CD4-positive, alpha-beta T cell (primary cell): ENCODE results near the gene OFD1. TPM values are rescaled to one million over a fixed set of nuclear protein-coding genes. Genes with fewer than 3 reads are reported as not detected.
A peak's percentile ranks its signal among the peaks of the same experiment; 100 is the strongest.

Source experiments
- ATAC-seq: fragments of 200-7000 bp; cut with Tn5 transposase; one replicate; pipeline ENCODE4 v1.10.0; 2022; ENCODE audit warnings: mild to moderate bottlenecking; ENCODE audit not compliant: poor library complexity
- CTCF ChIA-PET: fragments of 350-600 bp; sonication (Branson Sonifier 250); formaldehyde crosslinking; loops from one replicate; lab custom pipeline; 2021; ENCODE audit warnings: antibody characterized with exemption, inconsistent platforms; lab: Charles Lee
- POLR2A ChIA-PET: fragments of 350-600 bp; sonication (Branson Sonifier 250); formaldehyde crosslinking; loops from one replicate; lab custom pipeline; 2021; ENCODE audit warnings: antibody characterized with exemption, inconsistent platforms; lab: Charles Lee
- DNase-seq, 14 experiments: peaks; one replicate each; pipeline ENCODE4 v3.0.0-alpha.2; 2013 to 2020; ENCODE audit warnings: mixed read lengths in 2 of 14
- H3K27ac ChIP-seq, 2 donors: one replicate each; pipeline versions ENCODE4 v1.5.1 to v1.7.0; 2013; ENCODE audit warnings: low read length in 2 of 2, low read depth in 1 of 2, mild to moderate bottlenecking in 1 of 2
- H3K27me3 ChIP-seq, 2 experiments: 1 replicate in 1 of 2; 2 replicates in 1 of 2; pipeline versions ENCODE4 v1.6.1 to v1.7.0; 2013; ENCODE audit warnings: low read length in 2 of 2, control low read depth in 1 of 2, mild to moderate bottlenecking in 1 of 2, moderate library complexity in 1 of 2; ENCODE audit not compliant: insufficient read depth in 2 of 2, control insufficient read depth in 1 of 2
- H3K36me3 ChIP-seq: one replicate; pipeline ENCODE4 v1.6.1; 2013; ENCODE audit warnings: low read length, control low read depth; ENCODE audit not compliant: insufficient read depth
- H3K4me1 ChIP-seq: one replicate; pipeline ENCODE4 v1.6.1; 2013; ENCODE audit warnings: low read length, control low read depth; ENCODE audit not compliant: insufficient read depth
- H3K4me3 ChIP-seq: one replicate; pipeline ENCODE4 v1.5.1; 2013; ENCODE audit warnings: mild to moderate bottlenecking, low read length, moderate library complexity
- H3K9me3 ChIP-seq, 2 experiments: 1 replicate in 1 of 2; 2 replicates in 1 of 2; pipeline versions ENCODE4 v1.6.1 to v1.7.0; 2013; ENCODE audit warnings: low read length in 2 of 2, mild to moderate bottlenecking in 2 of 2, control low read depth in 1 of 2, moderate library complexity in 1 of 2; ENCODE audit not compliant: control insufficient read depth in 1 of 2, insufficient read depth in 1 of 2
- H3K27ac Mint-ChIP-seq: one replicate; pipeline ENCODE4 v1.8.0; 2020; ENCODE audit warnings: mixed read lengths
- H3K27me3 Mint-ChIP-seq: one replicate; pipeline ENCODE4 v1.8.0; 2021; ENCODE audit warnings: mixed read lengths
- H3K36me3 Mint-ChIP-seq: one replicate; pipeline ENCODE4 v1.8.0; 2021; ENCODE audit warnings: low read depth, mixed read lengths
- H3K4me1 Mint-ChIP-seq: one replicate; pipeline ENCODE4 v1.8.0; 2021; ENCODE audit warnings: low read depth, mixed read lengths
- H3K4me3 Mint-ChIP-seq: one replicate; pipeline ENCODE4 v1.8.0; 2020; ENCODE audit warnings: mild to moderate bottlenecking, mixed read lengths
- H3K9me3 Mint-ChIP-seq: one replicate; pipeline ENCODE4 v1.8.0; 2020; ENCODE audit warnings: mixed read lengths
- intact Hi-C, 2 experiments: fragments of 100-400 bp; cut with DNase I in 1 of 2; cut with micrococcal nuclease in 1 of 2; formaldehyde crosslinking; loops; one replicate each; pipeline versions ENCODE4 v1.15.1 to v1.9.0; 2023 to 2025; cut with DNase I, micrococcal nuclease
- total RNA-seq, 174 experiments: library from RNA in 2 of 174; stranded (reverse) in 2 of 174; gene quantifications; one replicate each; pipeline ENCODE4 v1.2.3 and lab custom pipeline; 2021 to 2026
- TF ChIP-seq, protein P1 (sequence below): fragments of 200-600 bp; IDR thresholded peaks from one replicate; pipeline ENCODE4 v1.8.0; 2022; ENCODE audit warnings: antibody characterized with exemption, mild to moderate bottlenecking

Gene OFD1
- total RNA-seq, 2 experiments from 2014 or later = 59.1 to 60.0 TPM

DNA sequence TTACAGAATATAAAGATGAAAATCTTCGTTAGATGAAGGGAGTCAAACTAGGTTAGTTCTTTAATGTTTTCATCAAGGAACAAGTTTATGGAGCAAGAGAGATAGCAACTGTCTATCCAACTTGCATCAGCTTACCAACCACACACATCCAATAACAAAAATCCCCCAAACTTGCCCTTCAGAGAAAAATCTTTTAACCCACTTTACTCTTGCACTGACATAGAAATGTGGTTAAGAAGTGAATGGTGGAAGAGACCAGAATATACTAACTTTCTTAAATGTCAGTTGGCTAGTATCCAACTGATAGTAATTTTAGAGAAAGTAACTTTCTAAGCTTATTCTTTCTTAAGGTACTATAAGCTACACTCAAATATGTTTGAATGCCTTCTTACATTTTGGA is 47.3 kb upstream of the OFD1 start:
- Mint-ChIP-seq H3K4me3 (peak overlapping the region; percentile 95), H3K36me3 (peaks cover 5% of the 10 kb centered on the region), H3K4me1 (peaks cover 38% of the 10 kb centered on the region), H3K9me3 (no peaks in the 10 kb centered on the region), H3K27me3 (no peaks in the 10 kb centered on the region), H3K27ac (peak overlapping the region; percentile 93)
- H3K4me3 ChIP-seq = no peak overlapping the region
- peaks cover 20% of the 10 kb centered on the region for H3K4me1 ChIP-seq
- no peak for ATAC-seq
- intact Hi-C loops = no loop called here
- CTCF ChIA-PET = interaction anchor here (1.2 to 1.7 kb wide), 5 partner anchors 10 to 38 kb away, joined by 3 to 4 read pairs (median 4); no protein-coding TSS in a partner anchor
- no peak overlapping the region for H3K27ac ChIP-seq
- no peaks in the 10 kb centered on the region for H3K27me3 ChIP-seq
- POLR2A ChIA-PET = interaction anchor here (0.9 to 4.4 kb wide), 5 partner anchors 11 to 54 kb away, joined by 3 to 64 read pairs (median 4); partner anchors contain the start of genes OFD1 and TRAPPC2
- H3K9me3 ChIP-seq = no peaks in the 10 kb centered on the region
- no peaks in the 10 kb centered on the region for H3K36me3 ChIP-seq
- DNase-seq = no peak
- TF ChIP-seq, protein P1, sequence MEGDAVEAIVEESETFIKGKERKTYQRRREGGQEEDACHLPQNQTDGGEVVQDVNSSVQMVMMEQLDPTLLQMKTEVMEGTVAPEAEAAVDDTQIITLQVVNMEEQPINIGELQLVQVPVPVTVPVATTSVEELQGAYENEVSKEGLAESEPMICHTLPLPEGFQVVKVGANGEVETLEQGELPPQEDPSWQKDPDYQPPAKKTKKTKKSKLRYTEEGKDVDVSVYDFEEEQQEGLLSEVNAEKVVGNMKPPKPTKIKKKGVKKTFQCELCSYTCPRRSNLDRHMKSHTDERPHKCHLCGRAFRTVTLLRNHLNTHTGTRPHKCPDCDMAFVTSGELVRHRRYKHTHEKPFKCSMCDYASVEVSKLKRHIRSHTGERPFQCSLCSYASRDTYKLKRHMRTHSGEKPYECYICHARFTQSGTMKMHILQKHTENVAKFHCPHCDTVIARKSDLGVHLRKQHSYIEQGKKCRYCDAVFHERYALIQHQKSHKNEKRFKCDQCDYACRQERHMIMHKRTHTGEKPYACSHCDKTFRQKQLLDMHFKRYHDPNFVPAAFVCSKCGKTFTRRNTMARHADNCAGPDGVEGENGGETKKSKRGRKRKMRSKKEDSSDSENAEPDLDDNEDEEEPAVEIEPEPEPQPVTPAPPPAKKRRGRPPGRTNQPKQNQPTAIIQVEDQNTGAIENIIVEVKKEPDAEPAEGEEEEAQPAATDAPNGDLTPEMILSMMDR = no peak

DNA sequence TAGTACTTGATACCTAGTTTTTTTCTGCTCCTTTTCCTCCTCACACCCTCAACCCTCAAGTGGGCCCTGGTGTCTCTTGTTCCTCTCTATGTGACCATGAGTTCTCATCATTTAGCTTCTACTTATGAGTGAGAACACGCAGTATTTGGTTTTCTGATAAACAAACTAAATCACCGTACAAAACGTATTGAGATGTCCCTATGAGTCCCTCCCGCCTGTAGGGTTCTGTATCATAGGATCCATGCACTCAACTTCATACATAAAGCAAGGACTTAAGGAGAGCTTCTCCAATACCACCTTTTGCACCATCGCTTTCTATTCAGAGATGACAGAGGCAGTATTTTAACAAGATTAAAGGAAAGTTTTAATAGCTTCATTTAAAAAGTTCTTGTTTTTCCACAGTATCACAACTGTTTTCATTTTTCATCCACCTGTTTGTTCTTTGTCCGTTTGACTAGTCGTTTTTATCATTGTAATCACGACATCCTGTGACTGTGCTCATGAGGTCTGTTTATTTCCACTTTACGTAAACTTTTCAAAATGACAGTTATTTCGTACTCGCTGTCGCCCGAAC is 46.1 kb upstream of the OFD1 start:
- Mint-ChIP-seq H3K27me3 (no peaks in the 10 kb centered on the region), H3K9me3 (no peaks in the 10 kb centered on the region), H3K4me1 (peaks cover 50% of the 10 kb centered on the region), H3K36me3 (peaks cover 5% of the 10 kb centered on the region), H3K4me3 (peak overlapping the region; percentile 95), H3K27ac (peak overlapping the region; percentile 93)
- Histone ChIP-seq H3K36me3 (no peaks in the 10 kb centered on the region), H3K27me3 (no peaks in the 10 kb centered on the region), H3K9me3 (no peaks in the 10 kb centered on the region), H3K4me1 (peaks cover 26% of the 10 kb centered on the region), H3K27ac (peak overlapping the region; percentile 64 to 86), H3K4me3 (peak overlapping the region; percentile 81)
- peak in 1 of 14 experiments; percentile 20 for DNase-seq
- POLR2A ChIA-PET = interaction anchor here (1.1 to 4.4 kb wide), 16 partner anchors 9 to 735 kb away, joined by 3 to 64 read pairs (median 6); partner anchors contain the start of genes GEMIN8, OFD1, TCEANC and TRAPPC2
- TF ChIP-seq, protein P1 = no peak
- intact Hi-C loops = loop anchor here in 1 of 2 experiments (2.0 kb wide), 1 partner anchor 36 kb away; the partner anchor contains the start of gene TCEANC
- peak; percentile 8 for ATAC-seq
- CTCF ChIA-PET = interaction anchor here (0.9 to 1.7 kb wide), 8 partner anchors 9 to 742 kb away, joined by 3 to 5 read pairs (median 4); partner anchors contain the start of genes OFD1, TCEANC and TRAPPC2

DNA sequence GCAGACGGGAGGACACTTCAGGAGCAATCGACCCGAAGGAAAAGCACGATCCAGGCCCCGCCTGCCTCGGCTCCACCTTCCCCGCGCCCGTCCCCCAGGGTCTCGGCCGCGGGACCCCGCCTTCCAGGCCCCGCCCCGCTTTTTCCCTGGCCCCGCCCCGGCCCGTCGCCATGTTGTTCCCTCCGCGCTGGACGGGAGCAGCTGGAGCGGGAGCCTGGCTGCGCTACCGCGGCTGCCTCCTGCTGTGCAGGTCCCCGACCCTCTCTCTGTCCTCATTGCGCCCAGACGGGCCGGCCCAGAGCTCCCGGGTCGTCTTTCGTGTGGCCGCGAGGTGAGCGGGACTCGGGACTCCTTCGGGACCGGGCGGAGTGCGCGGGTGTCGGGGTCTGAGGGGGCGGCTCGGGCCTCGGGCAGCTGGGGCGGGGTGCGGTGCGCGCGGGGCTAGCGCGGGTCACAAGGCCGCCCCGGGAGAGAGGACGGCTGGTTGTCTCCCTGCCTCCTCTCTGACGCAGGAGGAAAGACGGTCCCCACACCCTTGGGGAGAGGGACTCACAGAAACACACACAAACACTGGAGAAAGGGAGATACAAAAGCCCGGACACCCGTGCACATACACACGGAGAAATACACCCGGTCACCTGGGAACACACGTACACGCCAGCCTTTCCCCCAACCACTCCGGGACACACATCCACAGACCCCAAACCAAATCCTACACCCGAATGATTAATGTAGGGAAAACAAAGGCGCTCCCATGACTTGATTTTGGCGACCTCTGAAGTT is 45.4 kb upstream of the OFD1 start, which contains the start of gene RAB9A:
TSS of gene RAB9A (plus strand) at position 171 of the 783 bp plus-strand sequence. CDS start 19,619 bp downstream, outside the sequence.
- Histone ChIP-seq H3K9me3 (no peaks in the 10 kb centered on the region), H3K4me1 (peaks cover 29% of the 10 kb centered on the region), H3K36me3 (no peaks in the 10 kb centered on the region), H3K27me3 (no peaks in the 10 kb centered on the region), H3K27ac (peak within 1 kb of the TSS; percentile 70 to 86), H3K4me3 (peak within 1 kb of the TSS; percentile 81)
- TF ChIP-seq, protein P1 = no peak
- POLR2A ChIA-PET = interaction anchor here (0.7 to 4.4 kb wide), 18 partner anchors 9 to 736 kb away, joined by 3 to 64 read pairs (median 6); partner anchors contain the start of genes GEMIN8, OFD1, TCEANC and TMSB4X
- H3K9me3 Mint-ChIP-seq = no peaks in the 10 kb centered on the region
- ATAC-seq (peak; percentile 88), DNase-seq (peak; percentile 59 to 87 (median 72))
- CTCF ChIA-PET = interaction anchor here (0.9 to 1.7 kb wide), 6 partner anchors 14 to 742 kb away, joined by 3 to 5 read pairs (median 4); partner anchors contain the start of genes OFD1, TCEANC and TRAPPC2
- H3K36me3 Mint-ChIP-seq = peaks cover 5% of the 10 kb centered on the region
- no peaks in the 10 kb centered on the region for H3K27me3 Mint-ChIP-seq
- H3K4me1 Mint-ChIP-seq = peaks cover 57% of the 10 kb centered on the region
- H3K4me3 Mint-ChIP-seq = peak within 1 kb of the TSS; percentile 95
- peak within 1 kb of the TSS; percentile 93 for H3K27ac Mint-ChIP-seq
- intact Hi-C loops = loop anchor here (1.0 to 2.0 kb wide), 2 partner anchors 36 kb away; partner anchors contain the start of gene TCEANC (in 2 of the 2)
